ENCODE results near the gene DUOXA2.

DNA sequence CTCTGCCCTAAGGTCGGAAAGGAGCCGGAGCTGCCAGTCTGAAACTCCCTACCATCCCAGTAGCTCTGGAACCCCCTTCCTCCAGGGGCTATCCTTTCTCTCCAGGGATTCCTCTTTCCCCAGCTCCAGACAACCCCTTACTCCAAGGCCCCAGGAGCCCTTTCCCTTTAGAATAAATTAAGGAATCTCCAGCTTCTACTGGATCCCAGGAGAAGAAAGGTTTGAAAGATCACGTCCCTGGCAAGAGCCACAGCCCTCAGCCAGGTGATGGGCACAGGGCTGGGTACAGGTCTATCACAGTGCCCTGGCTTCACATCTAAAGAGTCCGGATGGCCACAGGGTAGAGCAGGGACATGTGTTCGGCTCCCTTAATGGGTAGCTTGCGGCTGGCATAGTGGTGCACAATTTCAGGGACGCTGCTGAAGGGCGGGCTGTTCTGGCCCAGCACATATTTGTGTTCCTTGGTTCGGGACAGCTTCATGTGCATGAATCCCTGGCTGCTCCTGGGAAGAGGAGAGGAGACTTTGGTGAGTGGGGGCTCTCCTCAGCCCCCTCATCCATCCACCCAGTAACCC lies 53.6 kb downstream of the DUOXA2 start:
- TF ChIP-seq RAD21 (IDR thresholded peaks at IDR 0.05; ENCODE audit: low read depth) (no peak), EP300 (IDR thresholded peaks at IDR 0.05; ENCODE audit: borderline replicate concordance) (no peak), YY1 (IDR thresholded peaks at IDR 0.05; ENCODE audit: low read depth) (no peak), CREB1 (IDR thresholded peaks at IDR 0.05; ENCODE audit: low read depth) (no peak), TCF12 (IDR thresholded peaks at IDR 0.05; ENCODE audit: low read depth) (no peak), TEAD4 (IDR thresholded peaks at IDR 0.05) (no peak), EGR1 (IDR thresholded peaks at IDR 0.05) (no peak), TAF1 (IDR thresholded peaks at IDR 0.05; ENCODE audit: low read depth) (no peak), FOXM1 (IDR thresholded peaks at IDR 0.05; ENCODE audit: borderline replicate concordance, low read depth) (no peak), NFIC (IDR thresholded peaks at IDR 0.05) (no peak), CEBPB (IDR thresholded peaks at IDR 0.05) (no peak)
- TF ChIP-seq, protein P1, sequence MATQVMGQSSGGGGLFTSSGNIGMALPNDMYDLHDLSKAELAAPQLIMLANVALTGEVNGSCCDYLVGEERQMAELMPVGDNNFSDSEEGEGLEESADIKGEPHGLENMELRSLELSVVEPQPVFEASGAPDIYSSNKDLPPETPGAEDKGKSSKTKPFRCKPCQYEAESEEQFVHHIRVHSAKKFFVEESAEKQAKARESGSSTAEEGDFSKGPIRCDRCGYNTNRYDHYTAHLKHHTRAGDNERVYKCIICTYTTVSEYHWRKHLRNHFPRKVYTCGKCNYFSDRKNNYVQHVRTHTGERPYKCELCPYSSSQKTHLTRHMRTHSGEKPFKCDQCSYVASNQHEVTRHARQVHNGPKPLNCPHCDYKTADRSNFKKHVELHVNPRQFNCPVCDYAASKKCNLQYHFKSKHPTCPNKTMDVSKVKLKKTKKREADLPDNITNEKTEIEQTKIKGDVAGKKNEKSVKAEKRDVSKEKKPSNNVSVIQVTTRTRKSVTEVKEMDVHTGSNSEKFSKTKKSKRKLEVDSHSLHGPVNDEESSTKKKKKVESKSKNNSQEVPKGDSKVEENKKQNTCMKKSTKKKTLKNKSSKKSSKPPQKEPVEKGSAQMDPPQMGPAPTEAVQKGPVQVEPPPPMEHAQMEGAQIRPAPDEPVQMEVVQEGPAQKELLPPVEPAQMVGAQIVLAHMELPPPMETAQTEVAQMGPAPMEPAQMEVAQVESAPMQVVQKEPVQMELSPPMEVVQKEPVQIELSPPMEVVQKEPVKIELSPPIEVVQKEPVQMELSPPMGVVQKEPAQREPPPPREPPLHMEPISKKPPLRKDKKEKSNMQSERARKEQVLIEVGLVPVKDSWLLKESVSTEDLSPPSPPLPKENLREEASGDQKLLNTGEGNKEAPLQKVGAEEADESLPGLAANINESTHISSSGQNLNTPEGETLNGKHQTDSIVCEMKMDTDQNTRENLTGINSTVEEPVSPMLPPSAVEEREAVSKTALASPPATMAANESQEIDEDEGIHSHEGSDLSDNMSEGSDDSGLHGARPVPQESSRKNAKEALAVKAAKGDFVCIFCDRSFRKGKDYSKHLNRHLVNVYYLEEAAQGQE (IDR thresholded peaks at IDR 0.05; ENCODE audit: low read depth) = no peak
- TF ChIP-seq, protein P2, sequence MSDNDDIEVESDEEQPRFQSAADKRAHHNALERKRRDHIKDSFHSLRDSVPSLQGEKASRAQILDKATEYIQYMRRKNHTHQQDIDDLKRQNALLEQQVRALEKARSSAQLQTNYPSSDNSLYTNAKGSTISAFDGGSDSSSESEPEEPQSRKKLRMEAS (IDR thresholded peaks at IDR 0.05) = no peak
- TF ChIP-seq, protein P3, sequence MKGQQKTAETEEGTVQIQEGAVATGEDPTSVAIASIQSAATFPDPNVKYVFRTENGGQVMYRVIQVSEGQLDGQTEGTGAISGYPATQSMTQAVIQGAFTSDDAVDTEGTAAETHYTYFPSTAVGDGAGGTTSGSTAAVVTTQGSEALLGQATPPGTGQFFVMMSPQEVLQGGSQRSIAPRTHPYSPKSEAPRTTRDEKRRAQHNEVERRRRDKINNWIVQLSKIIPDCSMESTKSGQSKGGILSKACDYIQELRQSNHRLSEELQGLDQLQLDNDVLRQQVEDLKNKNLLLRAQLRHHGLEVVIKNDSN (IDR thresholded peaks at IDR 0.05) = no peak
